ENCODE results near the gene IL33.

Gene IL33

GRCh38 chr9:6216002-6216401 is 395 bp downstream of the IL33 start:
- H3K4me3 ChIP-seq (ENCODE audit: control insufficient read depth, low read depth, low read length), result no peak overlapping the region
- no peak for TF ChIP-seq CTCF (IDR thresholded peaks at IDR 0.05; ENCODE audit: control insufficient read depth, insufficient read depth, low read depth, low read length, missing control alignments)
- DNase-seq (ENCODE audit: low read depth), result no peak

- no peak overlapping the region for H3K4me3 ChIP-seq (ENCODE audit: control insufficient read depth, low read depth, low read length)
- no peak for TF ChIP-seq CTCF (IDR thresholded peaks at IDR 0.05; ENCODE audit: control insufficient read depth, insufficient read depth, low read depth, low read length, missing control alignments)
- no peak for DNase-seq (ENCODE audit: low read depth)
Observed at GRCh38 chr9:6216951-6217350, 1.3 kb downstream of the IL33 start.

GRCh38 chr9:6218099-6218502 is 2.5 kb downstream of the IL33 start:
- H3K4me3 ChIP-seq (ENCODE audit: control insufficient read depth, low read depth, low read length), result no peak overlapping the region
- no peak for TF ChIP-seq CTCF (IDR thresholded peaks at IDR 0.05; ENCODE audit: control insufficient read depth, insufficient read depth, low read depth, low read length, missing control alignments)
- no peak for DNase-seq (ENCODE audit: low read depth)

- no peak overlapping the region for H3K4me3 ChIP-seq (ENCODE audit: control insufficient read depth, low read depth, low read length)
- no peak for DNase-seq (ENCODE audit: low read depth)
- no peak for TF ChIP-seq CTCF (IDR thresholded peaks at IDR 0.05; ENCODE audit: control insufficient read depth, insufficient read depth, low read depth, low read length, missing control alignments)
Observed at GRCh38 chr9:6219040-6219439, 3.4 kb downstream of the IL33 start.

GRCh38 chr9:6219981-6220380 is 4.4 kb downstream of the IL33 start:
- H3K4me3 ChIP-seq (ENCODE audit: control insufficient read depth, low read depth, low read length), result no peak overlapping the region
- DNase-seq (ENCODE audit: low read depth), result no peak
- TF ChIP-seq CTCF (IDR thresholded peaks at IDR 0.05; ENCODE audit: control insufficient read depth, insufficient read depth, low read depth, low read length, missing control alignments), result no peak

GRCh38 chr9:6224393-6225154 is 9.0 kb downstream of the IL33 start:
- H3K4me3 ChIP-seq (ENCODE audit: control insufficient read depth, low read depth, low read length), result no peak overlapping the region
- no peak for TF ChIP-seq CTCF (IDR thresholded peaks at IDR 0.05; ENCODE audit: control insufficient read depth, insufficient read depth, low read depth, low read length, missing control alignments)
- no peak for DNase-seq (ENCODE audit: low read depth)
